Endothelial cell of umbilical vein (primary cell): ENCODE measurements around the gene PNISR.

Experiments used
- CTCF ChIP-seq, 2 donors: IDR thresholded peaks; 1 replicate in 1 of 2; 2 replicates in 1 of 2; pipeline ENCODE4 v1.5.1; 2011; ENCODE audit warnings: low read length in 2 of 2, mild to moderate bottlenecking in 2 of 2, moderate library complexity in 2 of 2, control low read depth in 1 of 2, inconsistent platforms in 1 of 2, low read depth in 1 of 2; ENCODE audit not compliant: insufficient read depth in 1 of 2; ENCODE audit errors: extremely low read depth in 1 of 2
- EZH2 ChIP-seq: IDR thresholded peaks from 2 replicates; pipeline ENCODE4 v1.6.1; 2012; ENCODE audit warnings: borderline replicate concordance, low read depth, mild to moderate bottlenecking, moderate library complexity, low read length, inconsistent platforms; ENCODE audit not compliant: severe bottlenecking
- JUN ChIP-seq: IDR thresholded peaks from 2 replicates; pipeline ENCODE4 v1.6.1; 2011; ENCODE audit warnings: borderline replicate concordance, low read depth; ENCODE audit not compliant: insufficient read length, insufficient read depth
- MAX ChIP-seq: IDR thresholded peaks from 2 replicates; pipeline ENCODE4 v1.6.1; 2011; ENCODE audit not compliant: insufficient read depth, insufficient read length
- MYC ChIP-seq: IDR thresholded peaks from one replicate; pipeline ENCODE4 v1.6.1; 2011; ENCODE audit warnings: mild to moderate bottlenecking, low read depth, low read length
- POLR2A ChIP-seq: IDR thresholded peaks from 2 replicates; pipeline ENCODE4 v1.6.1; 2012; ENCODE audit warnings: low read depth, mild to moderate bottlenecking, control low read depth, low read length
- POLR2AphosphoS5 ChIP-seq: IDR thresholded peaks from 2 replicates; pipeline ENCODE4 v1.6.1; 2012; ENCODE audit warnings: low read depth, mild to moderate bottlenecking, control low read depth, low read length, moderate library complexity; ENCODE audit not compliant: insufficient read depth

GRCh38 chr6:99350573-99350972, 74.5 kb downstream of the PNISR start:
- no peak for TF ChIP-seq CTCF (IDR thresholded peaks at IDR 0.05; ENCODE audit: extremely low read depth in 1 of 2, insufficient read depth in 1 of 2, low read depth in 1 of 2, low read length in 2 of 2)
- no peak for TF ChIP-seq POLR2A
- no peak for TF ChIP-seq POLR2AphosphoS5
- TF ChIP-seq MYC = no peak
- no peak for TF ChIP-seq EZH2
- no peak for TF ChIP-seq MAX
- TF ChIP-seq JUN = no peak
